NCI-H1930 (cell line): ENCODE measurements around the gene TIMMDC1.
"Not testable (repeated sequence)": the region's sequence is repeated elsewhere in the genome, so short reads cannot be mapped to it uniquely, and the experiment has no call there.

Experiments used
- DNase-seq, 2 experiments: peaks; one replicate each; lab custom pipeline; 2025; lab: John Stamatoyannopoulos, UW

Gene TIMMDC1

GRCh38 chr3:119510690-119511089, 12.3 kb downstream of the TIMMDC1 start:
- DNase-seq: no peak

GRCh38 chr3:119514637-119515036, 16.3 kb downstream of the TIMMDC1 start:
- DNase-seq: no peak

- DNase-seq: no peak
Observed at GRCh38 chr3:119517112-119517511, 18.8 kb downstream of the TIMMDC1 start.

GRCh38 chr3:119518026-119518425, 19.7 kb downstream of the TIMMDC1 start:
- no peak for DNase-seq

- no peak for DNase-seq
Observed at GRCh38 chr3:119524931-119525662, 26.8 kb downstream of the TIMMDC1 start.

GRCh38 chr3:119527714-119528113, 29.4 kb downstream of the TIMMDC1 start:
- DNase-seq: no peak

GRCh38 chr3:119529883-119530282, 31.5 kb downstream of the TIMMDC1 start:
- DNase-seq: no peak

GRCh38 chr3:119530456-119530855, 32.1 kb downstream of the TIMMDC1 start:
- no peak for DNase-seq

- no peak for DNase-seq
Observed at GRCh38 chr3:119531151-119531550, 32.8 kb downstream of the TIMMDC1 start.

GRCh38 chr3:119534296-119534695, 35.9 kb downstream of the TIMMDC1 start:
- no peak for DNase-seq

- DNase-seq: no peak
Observed at GRCh38 chr3:119536757-119537156, 38.4 kb downstream of the TIMMDC1 start.

- no peak for DNase-seq
Observed at GRCh38 chr3:119538772-119539171, 40.4 kb downstream of the TIMMDC1 start.

GRCh38 chr3:119541547-119541946, 43.2 kb downstream of the TIMMDC1 start:
- no peak for DNase-seq

- no peak for DNase-seq
Observed at GRCh38 chr3:119542168-119542767, 43.9 kb downstream of the TIMMDC1 start.

GRCh38 chr3:119543147-119543546, 44.8 kb downstream of the TIMMDC1 start:
- DNase-seq: no peak

- no peak for DNase-seq
Observed at GRCh38 chr3:119547227-119547626, 48.9 kb downstream of the TIMMDC1 start.

- DNase-seq: no peak
Observed at GRCh38 chr3:119548341-119548740, 50.0 kb downstream of the TIMMDC1 start.

- DNase-seq: no peak
Observed at GRCh38 chr3:119550192-119550910, 52.0 kb downstream of the TIMMDC1 start.

- DNase-seq: no peak
Observed at GRCh38 chr3:119551598-119551997, 53.3 kb downstream of the TIMMDC1 start.

- not testable (repeated sequence) for DNase-seq
Observed at GRCh38 chr3:119552928-119553327, 54.6 kb downstream of the TIMMDC1 start.

- no peak for DNase-seq
Observed at GRCh38 chr3:119553823-119554415, 55.6 kb downstream of the TIMMDC1 start.

GRCh38 chr3:119555309-119555735, 57.0 kb downstream of the TIMMDC1 start:
- no peak for DNase-seq

- DNase-seq: no peak
Observed at GRCh38 chr3:119555929-119556328, 57.6 kb downstream of the TIMMDC1 start.
